ENCODE results near the gene HMGCS2.

GRCh38 chr1:119727991-119728390, 40.7 kb downstream of the HMGCS2 start:
- no peak for TF ChIP-seq POLR2A (IDR thresholded peaks at IDR 0.05)
- no peak for TF ChIP-seq CTCF (IDR thresholded peaks at IDR 0.05)

Measured in thyroid gland (tissue), 4 donors.